Lower leg skin (tissue), 4 donors: ENCODE measurements around the gene WASF3. TPM values are rescaled to one million over a fixed set of nuclear protein-coding genes. Genes with fewer than 3 reads are reported as not detected.

ENCODE experiments used
- DNase-seq, 2 donors: peaks; one replicate each; pipeline ENCODE4 v3.0.0-alpha.2; 2019; ENCODE audit warnings: low spot score in 2 of 2
- H3K4me3 ChIP-seq: fragments of 200-600 bp; sonication (generic); 2 replicates; pipeline ENCODE4 v1.5.1; 2017; ENCODE audit warnings: mild to moderate bottlenecking, low read depth; ENCODE audit not compliant: poor library complexity, severe bottlenecking
- CTCF ChIP-seq, 3 donors: fragments of 450-650 bp; IDR thresholded peaks; one replicate each; pipeline ENCODE4 v1.5.1; 2016; ENCODE audit warnings: antibody characterized with exemption in 3 of 3, mild to moderate bottlenecking in 3 of 3, moderate library complexity in 2 of 3
- POLR2A ChIP-seq, 2 donors: fragments of 450-650 bp; IDR thresholded peaks; one replicate each; pipeline ENCODE4 v1.6.1; 2016 to 2017; ENCODE audit warnings: antibody characterized with exemption in 2 of 2, mild to moderate bottlenecking in 1 of 2, moderate library complexity in 1 of 2
- WGBS, 2 donors: methylation state at CpG; one replicate each; pipeline ENCODE4 v1.1.5; 2018; 5-methylcytosine and 5-hydroxymethylcytosine counted together
- intact Hi-C: fragments of 100-400 bp; cut with DNase I; formaldehyde crosslinking; loops from one replicate; pipeline ENCODE4 v1.15.0; 2023; ENCODE audit warnings: low total_unique reads
- total RNA-seq, 4 donors: library from RNA; depleted of rRNA; stranded (reverse); fragments of >200 nt; gene quantifications; one replicate each; pipeline ENCODE4 v1.1.0, GENCODE V29; 2016

WASF3 gene
- total RNA-seq, 4 donors from 2014 or later: 3.4 to 12.8 (median 6.7) TPM

- no peak overlapping the region for H3K4me3 ChIP-seq
- TF ChIP-seq POLR2A (IDR thresholded peaks at IDR 0.05) (no peak), CTCF (IDR thresholded peaks at IDR 0.05) (no peak)
- intact Hi-C loops: no loop called here
- 75 to 81% methylated on average over 2 of the region's 2 CpGs for WGBS, 2 donors
- peak in 1 of 2 donors; percentile 29 for DNase-seq
Measured at GRCh38 chr13:26539738-26540292, 17.7 kb upstream of the WASF3 start.

GRCh38 chr13:26540334-26540733, 17.1 kb upstream of the WASF3 start:
- no peak for DNase-seq
- intact Hi-C loops: no loop called here
- 37 to 57% methylated on average over 3 of the region's 3 CpGs for WGBS, 2 donors
- H3K4me3 ChIP-seq: no peak overlapping the region
- TF ChIP-seq CTCF (IDR thresholded peaks at IDR 0.05) (no peak), POLR2A (IDR thresholded peaks at IDR 0.05) (no peak)

GRCh38 chr13:26541041-26541440, 16.4 kb upstream of the WASF3 start:
- intact Hi-C loops: no loop called here
- no peak overlapping the region for H3K4me3 ChIP-seq
- 42% methylated on average over 5 of the region's 5 CpGs for WGBS, 2 donors
- TF ChIP-seq CTCF (IDR thresholded peaks at IDR 0.05) (no peak), POLR2A (IDR thresholded peaks at IDR 0.05) (no peak)
- no peak for DNase-seq

GRCh38 chr13:26541678-26542568, 15.6 kb upstream of the WASF3 start:
- H3K4me3 ChIP-seq: no peak overlapping the region
- no peak for DNase-seq
- TF ChIP-seq CTCF (IDR thresholded peaks at IDR 0.05) (no peak), POLR2A (IDR thresholded peaks at IDR 0.05) (no peak)
- 63 to 68% methylated on average over 6 of the region's 6 CpGs for WGBS, 2 donors
- intact Hi-C loops: no loop called here

GRCh38 chr13:26544707-26545106, 12.8 kb upstream of the WASF3 start:
- TF ChIP-seq CTCF (IDR thresholded peaks at IDR 0.05): no peak
- no peak for TF ChIP-seq POLR2A (IDR thresholded peaks at IDR 0.05)
- intact Hi-C loops: no loop called here
- no peak overlapping the region for H3K4me3 ChIP-seq
- DNase-seq: no peak
- WGBS, 2 donors: 79 to 85% methylated on average over 8 of the region's 8 CpGs
